ENCODE measurements around the gene BLCAP. TPM values are rescaled to one million over a fixed set of nuclear protein-coding genes. Genes with fewer than 3 reads are reported as not detected.

Gene BLCAP
- total RNA-seq, 1 experiment from 2014 or later, result 54.3 TPM

GRCh38 chr20:37500311-37500710, 27.4 kb downstream of the BLCAP start:
- Histone ChIP-seq H2BK120ac (ENCODE audit: low read depth, low read length, poor library complexity, severe bottlenecking) (no peak overlapping the region), H2BK5ac (ENCODE audit: insufficient read length, low read length) (no peak overlapping the region), H3K4ac (ENCODE audit: low read depth, low read length) (no peak overlapping the region), H3K79me2 (ENCODE audit: insufficient read depth, low read length) (no peaks in the 10 kb centered on the region), H2BK20ac (ENCODE audit: low read depth, low read length, poor library complexity, severe bottlenecking) (no peak overlapping the region), H2BK12ac (ENCODE audit: insufficient read length, low read depth, low read length) (no peak overlapping the region), H2AK5ac (ENCODE audit: insufficient read length, low read length) (no peak overlapping the region), H3K23ac (ENCODE audit: insufficient read length, low read depth, low read length) (no peak overlapping the region), H3K4me1 (ENCODE audit: insufficient read depth, low read length) (peaks cover 1% of the 10 kb centered on the region; the same call in 1 of the 2 replicates), H4K8ac (replicated peaks; ENCODE audit: insufficient read length, low read depth, low read length) (no peak overlapping the region), H4K20me1 (ENCODE audit: control insufficient read depth, insufficient read depth, insufficient read length) (no peaks in the 10 kb centered on the region), H3K23me2 (ENCODE audit: insufficient read length, low read depth, low read length, poor library complexity, severe bottlenecking) (no peaks in the 10 kb centered on the region), H3K4me2 (ENCODE audit: insufficient read depth, insufficient read length, low read length) (no peak overlapping the region), H3K56ac (ENCODE audit: insufficient read length, low read depth, low read length) (no peak overlapping the region), H3K14ac (ENCODE audit: insufficient read depth, low read length) (no peak overlapping the region), H4K91ac (ENCODE audit: insufficient read length, low read depth, low read length) (no peak overlapping the region), H2AFZ (ENCODE audit: low read length) (no peak overlapping the region), H2BK15ac (ENCODE audit: low read depth, low read length) (no peak overlapping the region), H3K9me3 (ENCODE audit: control insufficient read depth, low read depth, low read length) (no peaks in the 10 kb centered on the region), H3K18ac (ENCODE audit: insufficient read length, low read depth, low read length) (no peak overlapping the region), H3K27ac (ENCODE audit: insufficient read length, low read depth, low read length) (no peak overlapping the region), H3K27me3 (ENCODE audit: insufficient read depth, low read length) (0 out of 2 replicates have a peak, but pooled peaks cover 2% of the 10 kb centered on the region), H3K9ac (ENCODE audit: extremely low read depth, insufficient read length, low read length) (no peak overlapping the region), H3T11ph (ENCODE audit: low read length) (no peak overlapping the region), H4K5ac (ENCODE audit: insufficient read length, low read depth, low read length) (no peak overlapping the region), H3K79me1 (ENCODE audit: insufficient read depth, low read depth, low read length, poor library complexity, severe bottlenecking) (no peaks in the 10 kb centered on the region)
- peak; percentile 17 for DNase-seq
- H3K4me1 Mint-ChIP-seq, result peaks cover 0 to 2% of the 10 kb centered on the region in 2 experiments; a peak in 1 of 4 replicates
- no peaks in the 10 kb centered on the region for H3K27me3 Mint-ChIP-seq (ENCODE audit: low read depth)
- no peak overlapping the region for H3K27ac Mint-ChIP-seq
- H3K4me3 Mint-ChIP-seq, result no peak overlapping the region
- TF ChIP-seq, protein P1, sequence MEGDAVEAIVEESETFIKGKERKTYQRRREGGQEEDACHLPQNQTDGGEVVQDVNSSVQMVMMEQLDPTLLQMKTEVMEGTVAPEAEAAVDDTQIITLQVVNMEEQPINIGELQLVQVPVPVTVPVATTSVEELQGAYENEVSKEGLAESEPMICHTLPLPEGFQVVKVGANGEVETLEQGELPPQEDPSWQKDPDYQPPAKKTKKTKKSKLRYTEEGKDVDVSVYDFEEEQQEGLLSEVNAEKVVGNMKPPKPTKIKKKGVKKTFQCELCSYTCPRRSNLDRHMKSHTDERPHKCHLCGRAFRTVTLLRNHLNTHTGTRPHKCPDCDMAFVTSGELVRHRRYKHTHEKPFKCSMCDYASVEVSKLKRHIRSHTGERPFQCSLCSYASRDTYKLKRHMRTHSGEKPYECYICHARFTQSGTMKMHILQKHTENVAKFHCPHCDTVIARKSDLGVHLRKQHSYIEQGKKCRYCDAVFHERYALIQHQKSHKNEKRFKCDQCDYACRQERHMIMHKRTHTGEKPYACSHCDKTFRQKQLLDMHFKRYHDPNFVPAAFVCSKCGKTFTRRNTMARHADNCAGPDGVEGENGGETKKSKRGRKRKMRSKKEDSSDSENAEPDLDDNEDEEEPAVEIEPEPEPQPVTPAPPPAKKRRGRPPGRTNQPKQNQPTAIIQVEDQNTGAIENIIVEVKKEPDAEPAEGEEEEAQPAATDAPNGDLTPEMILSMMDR (conservative IDR thresholded peaks at IDR 0.05), result no peak
- H3K36me3 Mint-ChIP-seq (ENCODE audit: insufficient read depth in 1 of 3, low read depth in 3 of 3), result no peaks in the 10 kb centered on the region
- WGBS (ENCODE audit: extremely low coverage, insufficient read length, low lambda C conversion rate), result no CpG with 5 or more reads among the region's 7 CpGs
- no peaks in the 10 kb centered on the region for H3K9me3 Mint-ChIP-seq
